Mesenchymal stem cell (in vitro differentiated cells and primary cell): ENCODE data around the gene FBXO7.

Source experiments
- DNase-seq: peaks from one replicate; pipeline ENCODE4 v3.0.0-alpha.2; 2013
- H2AFZ ChIP-seq: one replicate; pipeline ENCODE4 v1.6.1; 2013; ENCODE audit warnings: low read depth, mild to moderate bottlenecking, control low read depth, inconsistent platforms, low read length, moderate library complexity
- H2AK5ac ChIP-seq: 2 replicates; pipeline ENCODE4 v1.6.1; 2013; ENCODE audit warnings: low read length, moderate library complexity, mild to moderate bottlenecking, inconsistent platforms; ENCODE audit not compliant: severe bottlenecking
- H2BK120ac ChIP-seq: one replicate; pipeline ENCODE4 v1.6.1; 2013; ENCODE audit warnings: low read depth, mild to moderate bottlenecking, inconsistent platforms, low read length, moderate library complexity
- H2BK12ac ChIP-seq, 2 experiments: one replicate each; pipeline ENCODE4 v1.6.1; 2013; ENCODE audit warnings: inconsistent platforms in 2 of 2, low read length in 2 of 2, mild to moderate bottlenecking in 2 of 2, moderate library complexity in 2 of 2, control low read depth in 1 of 2
- H2BK15ac ChIP-seq: one replicate; pipeline ENCODE4 v1.6.1; 2013; ENCODE audit warnings: mild to moderate bottlenecking, low read depth, inconsistent platforms; ENCODE audit not compliant: poor library complexity, severe bottlenecking
- H2BK5ac ChIP-seq: 2 replicates; pipeline ENCODE4 v1.6.1; 2013; ENCODE audit warnings: low read depth, mild to moderate bottlenecking, low read length, control low read depth, inconsistent platforms; ENCODE audit not compliant: poor library complexity, severe bottlenecking
- H3K14ac ChIP-seq, 2 experiments: one replicate each; pipeline ENCODE4 v1.6.1; 2013; ENCODE audit warnings: inconsistent platforms in 2 of 2, low read length in 2 of 2, control low read depth in 1 of 2, mild to moderate bottlenecking in 1 of 2, moderate library complexity in 1 of 2
- H3K18ac ChIP-seq, 2 experiments: one replicate each; pipeline ENCODE4 v1.6.1; 2013; ENCODE audit warnings: inconsistent platforms in 2 of 2, low read length in 2 of 2, control low read depth in 1 of 2, low read depth in 1 of 2, mild to moderate bottlenecking in 1 of 2
- H3K23ac ChIP-seq, 2 experiments: one replicate each; pipeline ENCODE4 v1.6.1; 2013; ENCODE audit warnings: inconsistent platforms in 2 of 2, low read length in 2 of 2, mild to moderate bottlenecking in 2 of 2, moderate library complexity in 2 of 2, control low read depth in 1 of 2
- H3K27ac ChIP-seq: 2 replicates; pipeline ENCODE4 v1.5.1; 2013; ENCODE audit warnings: mild to moderate bottlenecking, moderate library complexity, low read length, control low read depth, inconsistent platforms; ENCODE audit not compliant: poor library complexity, severe bottlenecking
- H3K27me3 ChIP-seq, 2 experiments: 2 replicates each; pipeline versions ENCODE4 v1.6.1 to v1.7.0; 2013; ENCODE audit warnings: low read length in 2 of 2, mild to moderate bottlenecking in 2 of 2, moderate library complexity in 2 of 2, control low read depth in 1 of 2, inconsistent platforms in 1 of 2; ENCODE audit not compliant: control insufficient read depth in 1 of 2, insufficient read depth in 1 of 2
- H3K36me3 ChIP-seq, 2 experiments: 2 replicates each; pipeline versions ENCODE4 v1.6.1 to v1.7.0; 2013; ENCODE audit warnings: low read length in 2 of 2, control low read depth in 1 of 2, inconsistent platforms in 1 of 2, low read depth in 1 of 2, mild to moderate bottlenecking in 1 of 2; ENCODE audit not compliant: insufficient read depth in 2 of 2, control insufficient read depth in 1 of 2
- H3K4ac ChIP-seq, 2 experiments: one replicate each; pipeline ENCODE4 v1.6.1; 2013; ENCODE audit warnings: inconsistent platforms in 2 of 2, low read length in 2 of 2, mild to moderate bottlenecking in 2 of 2, moderate library complexity in 2 of 2, control low read depth in 1 of 2, low read depth in 1 of 2
- H3K4me1 ChIP-seq: 2 replicates; pipeline ENCODE4 v1.6.1; 2013; ENCODE audit warnings: low read depth, low read length, control low read depth; ENCODE audit not compliant: control insufficient read depth, insufficient read depth
- H3K4me2 ChIP-seq: 2 replicates; pipeline ENCODE4 v1.6.1; 2013; ENCODE audit warnings: low read length, mild to moderate bottlenecking, inconsistent platforms; ENCODE audit not compliant: poor library complexity, severe bottlenecking
- H3K4me3 ChIP-seq, 2 experiments: 2 replicates each; pipeline versions ENCODE4 v1.5.1 to v1.7.0; 2013; ENCODE audit warnings: low read length in 2 of 2, mild to moderate bottlenecking in 2 of 2, control low read depth in 1 of 2, low read depth in 1 of 2; ENCODE audit not compliant: insufficient read depth in 1 of 2
- H3K79me1 ChIP-seq: replicated peaks from 2 replicates; pipeline ENCODE4 v1.6.1; 2013; ENCODE audit warnings: mild to moderate bottlenecking, control low read depth, low read length, inconsistent platforms; ENCODE audit not compliant: poor library complexity, severe bottlenecking
- H3K9ac ChIP-seq: 2 replicates; pipeline ENCODE4 v1.7.0; 2013; ENCODE audit warnings: mild to moderate bottlenecking, low read length, moderate library complexity
- H3K9me3 ChIP-seq: 2 replicates; pipeline ENCODE4 v1.7.0; 2013; ENCODE audit warnings: mild to moderate bottlenecking, low read length; ENCODE audit not compliant: control insufficient read depth
- H4K8ac ChIP-seq: one replicate; pipeline ENCODE4 v1.6.1; 2013; ENCODE audit warnings: inconsistent platforms, mild to moderate bottlenecking, low read length, moderate library complexity
- H4K91ac ChIP-seq: one replicate; pipeline ENCODE4 v1.6.1; 2013; ENCODE audit warnings: mild to moderate bottlenecking, low read length, inconsistent platforms
- WGBS: methylation state at CpG from one replicate; pipeline ENCODE4 v1.1.7; 2013; ENCODE audit warnings: mixed read lengths; 5-methylcytosine and 5-hydroxymethylcytosine counted together

Gene FBXO7

GRCh38 chr22:32478994-32479393 lies 4.4 kb downstream of the FBXO7 start:
- DNase-seq = no peak
- Histone ChIP-seq H3K36me3 (peaks cover 4 to 23% of the 10 kb centered on the region in 2 experiments), H3K4me3 (no peak overlapping the region), H3K4ac (no peak overlapping the region), H3K27me3 (no peaks in the 10 kb centered on the region), H3K14ac (no peak overlapping the region), H2BK12ac (no peak overlapping the region), H3K4me2 (no peak overlapping the region), H3K18ac (no peak overlapping the region), H3K27ac (no peak overlapping the region), H4K8ac (no peak overlapping the region), H2AFZ (no peak overlapping the region), H2BK15ac (no peak overlapping the region), H3K4me1 (peaks cover 1% of the 10 kb centered on the region), H3K23ac (no peak overlapping the region), H2BK120ac (no peak overlapping the region), H3K79me1 (no peaks in the 10 kb centered on the region), H4K91ac (no peak overlapping the region), H2BK5ac (no peak overlapping the region), H2AK5ac (no peak overlapping the region), H3K9ac (no peak overlapping the region), H3K9me3 (no peaks in the 10 kb centered on the region)
- no CpG with 5 or more reads among the region's 3 CpGs for WGBS

- no peak overlapping the region for H3K14ac ChIP-seq
- no peak overlapping the region for H3K4ac ChIP-seq
- H3K27me3 ChIP-seq = no peaks in the 10 kb centered on the region
- no peaks in the 10 kb centered on the region for H3K9me3 ChIP-seq
- H2BK120ac ChIP-seq = no peak overlapping the region
- no peak overlapping the region for H3K4me3 ChIP-seq
- H2AK5ac ChIP-seq = no peak overlapping the region
- H4K8ac ChIP-seq = no peak overlapping the region
- no peak overlapping the region for H3K18ac ChIP-seq
- H3K27ac ChIP-seq = no peak overlapping the region
- H3K4me2 ChIP-seq = no peak overlapping the region
- no peak for DNase-seq
- WGBS = 89% methylated on average over 1 of the region's 1 CpG
- no peak overlapping the region for H2BK12ac ChIP-seq
- no peak overlapping the region for H2BK5ac ChIP-seq
- H3K9ac ChIP-seq = no peak overlapping the region
- peaks cover 7 to 35% of the 10 kb centered on the region in 2 experiments for H3K36me3 ChIP-seq
- H2BK15ac ChIP-seq = no peak overlapping the region
- peaks cover 2% of the 10 kb centered on the region for H3K79me1 ChIP-seq
- H3K23ac ChIP-seq = no peak overlapping the region
- no peak overlapping the region for H4K91ac ChIP-seq
- H3K4me1 ChIP-seq = no peaks in the 10 kb centered on the region
- no peak overlapping the region for H2AFZ ChIP-seq
Measured at GRCh38 chr22:32480238-32480637, 5.6 kb downstream of the FBXO7 start.

GRCh38 chr22:32482708-32483107 lies 8.1 kb downstream of the FBXO7 start:
- Histone ChIP-seq H4K91ac (no peak overlapping the region), H2BK120ac (no peak overlapping the region), H3K36me3 (peaks cover 9 to 60% of the 10 kb centered on the region in 2 experiments), H3K9me3 (no peaks in the 10 kb centered on the region), H2AFZ (no peak overlapping the region), H3K4me3 (no peak overlapping the region), H3K23ac (no peak overlapping the region), H2BK12ac (no peak overlapping the region), H2BK15ac (no peak overlapping the region), H3K27me3 (no peaks in the 10 kb centered on the region), H3K4me2 (no peak overlapping the region), H3K18ac (no peak overlapping the region), H3K4ac (no peak overlapping the region), H3K79me1 (peaks cover 4% of the 10 kb centered on the region), H4K8ac (no peak overlapping the region), H3K9ac (no peak overlapping the region), H3K4me1 (no peaks in the 10 kb centered on the region), H3K27ac (no peak overlapping the region), H3K14ac (no peak overlapping the region), H2AK5ac (no peak overlapping the region), H2BK5ac (no peak overlapping the region)
- DNase-seq = no peak
- WGBS = 87% methylated on average over 1 of the region's 1 CpG

- Histone ChIP-seq H3K4me3 (no peak overlapping the region), H3K4ac (no peak overlapping the region), H4K91ac (no peak overlapping the region), H3K23ac (no peak overlapping the region), H2BK12ac (no peak overlapping the region), H2BK120ac (no peak overlapping the region), H2AFZ (no peak overlapping the region), H2BK5ac (no peak overlapping the region), H3K27me3 (no peaks in the 10 kb centered on the region), H3K36me3 (peaks cover 15 to 85% of the 10 kb centered on the region in 2 experiments), H3K27ac (no peak overlapping the region), H3K9ac (no peak overlapping the region), H3K4me1 (no peaks in the 10 kb centered on the region), H3K79me1 (peaks cover 18% of the 10 kb centered on the region), H2AK5ac (no peak overlapping the region), H3K9me3 (no peaks in the 10 kb centered on the region), H2BK15ac (no peak overlapping the region), H3K18ac (no peak overlapping the region), H3K4me2 (no peak overlapping the region), H3K14ac (no peak overlapping the region), H4K8ac (no peak overlapping the region)
- DNase-seq = no peak
- WGBS = 48% methylated on average over 2 of the region's 3 CpGs
Measured at GRCh38 chr22:32486656-32487390, 12.2 kb downstream of the FBXO7 start.
